Neural cell (in vitro differentiated cells): ENCODE data around the gene PLD1.

Experiments used
- CTCF ChIP-seq: fragments of 450-650 bp; IDR thresholded peaks from 2 replicates; pipeline ENCODE4 v1.5.1; 2014; ENCODE audit warnings: antibody characterized with exemption, mild to moderate bottlenecking, moderate library complexity; ENCODE audit not compliant: poor library complexity, severe bottlenecking
- EZH2 ChIP-seq: fragments of 200-600, 300-800 bp; shearing (Covaris generic), sonication (generic); IDR thresholded peaks from 2 replicates; pipeline ENCODE4 v1.6.1; 2014; ENCODE audit warnings: antibody characterized with exemption, low read length, borderline replicate concordance, mild to moderate bottlenecking; ENCODE audit not compliant: insufficient read depth, poor library complexity, severe bottlenecking
- POLR2AphosphoS5 ChIP-seq: IDR thresholded peaks from 2 replicates; pipeline ENCODE4 v1.6.1; 2012
- REST ChIP-seq: IDR thresholded peaks from 2 replicates; pipeline ENCODE4 v1.6.1; 2012; ENCODE audit warnings: borderline replicate concordance
- SMC3 ChIP-seq: fragments of 450-650 bp; conservative IDR thresholded peaks from 2 replicates; pipeline ENCODE4 v1.6.1; 2014; ENCODE audit warnings: antibody characterized with exemption, mild to moderate bottlenecking, moderate library complexity; ENCODE audit not compliant: poor library complexity
- TAF1 ChIP-seq: IDR thresholded peaks from 2 replicates; pipeline ENCODE4 v1.6.1; 2012; ENCODE audit warnings: low read depth

GRCh38 chr3:171680726-171681411 is 129.4 kb downstream of the PLD1 start:
- no peak for TF ChIP-seq CTCF
- no peak for TF ChIP-seq TAF1
- no peak for TF ChIP-seq EZH2
- TF ChIP-seq REST = no peak
- no peak for TF ChIP-seq SMC3
- TF ChIP-seq POLR2AphosphoS5 = no peak
